GM19452 (cell line): ENCODE data around the gene COX8A.

Experiments used
- ATAC-seq: cut with Tn5 transposase; IDR thresholded peaks from one replicate; pipeline ENCODE4 v1.9.1; 2021; ENCODE audit not compliant: unreplicated experiment

Gene COX8A

GRCh38 chr11:64019106-64020037 lies 45.0 kb downstream of the COX8A start:
- no peak for ATAC-seq

GRCh38 chr11:64020976-64021756 lies 46.7 kb downstream of the COX8A start:
- ATAC-seq = no peak

GRCh38 chr11:64021757-64022093 lies 47.3 kb downstream of the COX8A start:
- ATAC-seq = no peak

GRCh38 chr11:64022125-64022784 lies 47.8 kb downstream of the COX8A start:
- no peak for ATAC-seq

GRCh38 chr11:64023712-64024710 lies 49.6 kb downstream of the COX8A start:
- no peak for ATAC-seq

GRCh38 chr11:64025205-64025604 lies 50.8 kb downstream of the COX8A start:
- no peak for ATAC-seq
